ENCODE measurements around the gene WDR33. TPM values are rescaled to one million over a fixed set of nuclear protein-coding genes. Genes with fewer than 3 reads are reported as not detected.
A peak's percentile ranks its signal among the peaks of the same experiment; 100 is the strongest.

Gene WDR33
- total RNA-seq, 1 donor from 2014 or later = 93.0 TPM

- intact Hi-C loops (cut with micrococcal nuclease) = no loop called here
- H3K27ac Mint-ChIP-seq = no peak overlapping the region
- no peak overlapping the region for H3K4me3 Mint-ChIP-seq
- H3K27me3 Mint-ChIP-seq = no peaks in the 10 kb centered on the region
- POLR2A ChIA-PET = no interaction called here
- CTCF ChIA-PET = no interaction called here
- H3K4me1 Mint-ChIP-seq = no peaks in the 10 kb centered on the region
- TF ChIP-seq CTCF (IDR thresholded peaks at IDR 0.05) = no peak
- peaks cover 53% of the 10 kb centered on the region for H3K36me3 Mint-ChIP-seq (ENCODE audit: low read depth)
- DNase-seq (no peak), ATAC-seq (ENCODE audit: low read depth) (no peak)
- H3K9me3 Mint-ChIP-seq = no peaks in the 10 kb centered on the region
Observed at GRCh38 chr2:127712999-127713398, 98.0 kb downstream of the WDR33 start.

- ATAC-seq (ENCODE audit: low read depth) (no peak), DNase-seq (no peak)
- CTCF ChIA-PET = no interaction called here
- no peaks in the 10 kb centered on the region for H3K9me3 Mint-ChIP-seq
- no peak for TF ChIP-seq CTCF (IDR thresholded peaks at IDR 0.05)
- intact Hi-C loops (cut with micrococcal nuclease) = no loop called here
- no peak overlapping the region for H3K27ac Mint-ChIP-seq
- POLR2A ChIA-PET = no interaction called here
- peaks cover 70% of the 10 kb centered on the region for H3K36me3 Mint-ChIP-seq (ENCODE audit: low read depth)
- no peaks in the 10 kb centered on the region for H3K27me3 Mint-ChIP-seq
- no peak overlapping the region for H3K4me3 Mint-ChIP-seq
- H3K4me1 Mint-ChIP-seq = peaks cover 11% of the 10 kb centered on the region
Observed at GRCh38 chr2:127709336-127709735, 101.6 kb downstream of the WDR33 start.

GRCh38 chr2:127707890-127708648 is 102.9 kb downstream of the WDR33 start:
- no peaks in the 10 kb centered on the region for H3K9me3 Mint-ChIP-seq
- H3K36me3 Mint-ChIP-seq (ENCODE audit: low read depth) = peaks cover 69% of the 10 kb centered on the region
- DNase-seq (no peak), ATAC-seq (ENCODE audit: low read depth) (no peak)
- H3K27me3 Mint-ChIP-seq = no peaks in the 10 kb centered on the region
- ChIA-PET CTCF (no interaction called here), POLR2A (no interaction called here)
- peaks cover 21% of the 10 kb centered on the region for H3K4me1 Mint-ChIP-seq
- no peak overlapping the region for H3K27ac Mint-ChIP-seq
- no peak for TF ChIP-seq CTCF (IDR thresholded peaks at IDR 0.05)
- intact Hi-C loops (cut with micrococcal nuclease) = no loop called here
- H3K4me3 Mint-ChIP-seq = no peak overlapping the region

- TF ChIP-seq CTCF (IDR thresholded peaks at IDR 0.05) = no peak
- Mint-ChIP-seq H3K4me1 (peaks cover 31% of the 10 kb centered on the region), H3K36me3 (ENCODE audit: low read depth) (peaks cover 70% of the 10 kb centered on the region), H3K4me3 (no peak overlapping the region), H3K9me3 (no peaks in the 10 kb centered on the region), H3K27me3 (no peaks in the 10 kb centered on the region), H3K27ac (peak overlapping the region; percentile 35)
- ATAC-seq (ENCODE audit: low read depth) (no peak), DNase-seq (no peak)
- CTCF ChIA-PET = interaction anchor here (0.5 to 0.8 kb wide), 2 partner anchors 19 to 115 kb away, joined by 3 read pairs; no protein-coding TSS in a partner anchor
- POLR2A ChIA-PET = interaction anchor here (0.5 kb wide), 1 partner anchor 8 kb away, joined by 6 read pairs; no protein-coding TSS in a partner anchor
- intact Hi-C loops (cut with micrococcal nuclease) = no loop called here
Observed at GRCh38 chr2:127706215-127706990, 104.6 kb downstream of the WDR33 start.

GRCh38 chr2:127705391-127706065 is 105.4 kb downstream of the WDR33 start:
- POLR2A ChIA-PET = interaction anchor here (0.5 to 1.4 kb wide), 3 partner anchors 10 to 90 kb away, joined by 3 to 8 read pairs (median 3); no protein-coding TSS in a partner anchor
- Mint-ChIP-seq H3K27me3 (no peaks in the 10 kb centered on the region), H3K36me3 (ENCODE audit: low read depth) (peaks cover 65% of the 10 kb centered on the region), H3K4me1 (peaks cover 35% of the 10 kb centered on the region), H3K4me3 (no peak overlapping the region), H3K27ac (no peak overlapping the region), H3K9me3 (no peaks in the 10 kb centered on the region)
- ATAC-seq (ENCODE audit: low read depth) (no peak), DNase-seq (no peak)
- intact Hi-C loops (cut with micrococcal nuclease) = no loop called here
- TF ChIP-seq CTCF (IDR thresholded peaks at IDR 0.05) = no peak
- CTCF ChIA-PET = no interaction called here
